Neural cell (in vitro differentiated cells): ENCODE measurements around the gene ESF1. TPM values are rescaled to one million over a fixed set of nuclear protein-coding genes. Genes with fewer than 3 reads are reported as not detected.

Source experiments
- H2AFZ ChIP-seq: fragments of 200-600, 300-800 bp; sonication (generic), shearing (Covaris generic); 2 replicates; pipeline ENCODE4 v1.6.0; 2014; ENCODE audit warnings: low read depth, mild to moderate bottlenecking, antibody characterized with exemption, low read length, moderate library complexity
- H3F3A ChIP-seq: fragments of 200-600 bp; shearing (Covaris generic); 2 replicates; pipeline ENCODE4 v1.6.1; 2016; ENCODE audit warnings: mild to moderate bottlenecking, moderate library complexity, mixed read lengths, antibody characterized with exemption, low read length; ENCODE audit not compliant: insufficient read depth, poor library complexity, severe bottlenecking
- H3K27ac ChIP-seq: fragments of 200-600, 300-800 bp; sonication (generic), shearing (Covaris generic); 2 replicates; pipeline ENCODE4 v1.5.1; 2014; ENCODE audit warnings: mild to moderate bottlenecking, low read length, moderate library complexity
- H3K27me3 ChIP-seq: fragments of 300-800, 200-600 bp; sonication (generic), shearing (Covaris generic); 2 replicates; pipeline ENCODE4 v1.6.0; 2014; ENCODE audit warnings: mild to moderate bottlenecking, low read depth, low read length, moderate library complexity; ENCODE audit not compliant: insufficient read depth
- H3K36me3 ChIP-seq: fragments of 300-800, 200-600 bp; sonication (generic), shearing (Covaris generic); 2 replicates; pipeline ENCODE4 v1.5.1; 2014; ENCODE audit warnings: mild to moderate bottlenecking, antibody characterized with exemption, low read length, moderate library complexity; ENCODE audit not compliant: insufficient read depth
- H3K4me2 ChIP-seq: fragments of 300-800, 200-600 bp; sonication (generic), shearing (Covaris generic); 2 replicates; pipeline ENCODE4 v1.6.0; 2014; ENCODE audit warnings: mild to moderate bottlenecking, low read length
- H3K4me3 ChIP-seq: fragments of 300-800, 200-600 bp; sonication (generic), shearing (Covaris generic); 2 replicates; pipeline ENCODE4 v1.5.1; 2014; ENCODE audit warnings: mild to moderate bottlenecking, low read length, moderate library complexity
- H3K79me2 ChIP-seq: fragments of 200-600 bp; shearing (Covaris generic); replicated peaks from 2 replicates; pipeline ENCODE4 v1.6.0; 2014; ENCODE audit warnings: mild to moderate bottlenecking, low read length, moderate library complexity; ENCODE audit not compliant: insufficient read depth
- H3K9ac ChIP-seq: fragments of 300-800, 200-600 bp; sonication (generic), shearing (Covaris generic); 2 replicates; pipeline ENCODE4 v1.6.1; 2016; ENCODE audit warnings: mild to moderate bottlenecking, low read length, mixed read lengths
- H3K9me2 ChIP-seq: fragments of 200-600 bp; shearing (Covaris generic); 2 replicates; pipeline ENCODE4 v1.6.1; 2016; ENCODE audit warnings: mild to moderate bottlenecking, low read length, mixed read lengths; ENCODE audit not compliant: insufficient read depth
- H3K9me3 ChIP-seq: fragments of 200-600, 300-800 bp; sonication (generic), shearing (Covaris generic); 2 replicates; pipeline ENCODE4 v1.6.1; 2016; ENCODE audit warnings: mild to moderate bottlenecking, mixed run types, low read length, moderate library complexity, mixed read lengths
- H4K20me1 ChIP-seq: fragments of 200-600 bp; shearing (Covaris generic); 2 replicates; pipeline ENCODE4 v1.6.1; 2016; ENCODE audit warnings: mild to moderate bottlenecking, mixed run types; ENCODE audit not compliant: insufficient read depth
- EP300 ChIP-seq: fragments of 450-650 bp; conservative IDR thresholded peaks from 2 replicates; pipeline ENCODE4 v1.6.1; 2014; ENCODE audit warnings: antibody characterized with exemption, mild to moderate bottlenecking, moderate library complexity; ENCODE audit not compliant: poor library complexity, severe bottlenecking
- EZH2 ChIP-seq: fragments of 200-600, 300-800 bp; shearing (Covaris generic), sonication (generic); IDR thresholded peaks from 2 replicates; pipeline ENCODE4 v1.6.1; 2014; ENCODE audit warnings: antibody characterized with exemption, low read length, borderline replicate concordance, mild to moderate bottlenecking; ENCODE audit not compliant: insufficient read depth, poor library complexity, severe bottlenecking
- MXI1 ChIP-seq: fragments of 450-650 bp; conservative IDR thresholded peaks from 2 replicates; pipeline ENCODE4 v1.6.1; 2014; ENCODE audit warnings: antibody characterized with exemption, mild to moderate bottlenecking; ENCODE audit not compliant: poor library complexity, severe bottlenecking
- POLR2AphosphoS5 ChIP-seq: IDR thresholded peaks from 2 replicates; pipeline ENCODE4 v1.6.1; 2012
- RAD21 ChIP-seq: fragments of 450-650 bp; conservative IDR thresholded peaks from 2 replicates; pipeline ENCODE4 v1.6.1; 2014; ENCODE audit warnings: antibody characterized with exemption, mild to moderate bottlenecking, moderate library complexity
- SMC3 ChIP-seq: fragments of 450-650 bp; conservative IDR thresholded peaks from 2 replicates; pipeline ENCODE4 v1.6.1; 2014; ENCODE audit warnings: antibody characterized with exemption, mild to moderate bottlenecking, moderate library complexity; ENCODE audit not compliant: poor library complexity
- TAF1 ChIP-seq: IDR thresholded peaks from 2 replicates; pipeline ENCODE4 v1.6.1; 2012; ENCODE audit warnings: low read depth
- polyA minus RNA-seq: library from RNA; depleted of rRNA, polyadenylated mRNA; stranded (reverse); fragments of >200 nt; gene quantifications from 2 replicates; pipeline ENCODE4 v1.2.3, GENCODE V29; 2014
- polyA plus RNA-seq: library from polyadenylated mRNA; depleted of rRNA; stranded (reverse); fragments of >200 nt; gene quantifications from 2 replicates; pipeline ENCODE4 v1.2.3, GENCODE V29; 2014
- TF ChIP-seq, protein P1 (sequence below): fragments of 450-650 bp; IDR thresholded peaks from 2 replicates; pipeline ENCODE4 v1.5.1; 2014; ENCODE audit warnings: antibody characterized with exemption, mild to moderate bottlenecking, moderate library complexity; ENCODE audit not compliant: poor library complexity, severe bottlenecking
- TF ChIP-seq, protein P2 (sequence below): IDR thresholded peaks from 2 replicates; pipeline ENCODE4 v1.6.1; 2012; ENCODE audit warnings: borderline replicate concordance

The ESF1 gene, protein sequence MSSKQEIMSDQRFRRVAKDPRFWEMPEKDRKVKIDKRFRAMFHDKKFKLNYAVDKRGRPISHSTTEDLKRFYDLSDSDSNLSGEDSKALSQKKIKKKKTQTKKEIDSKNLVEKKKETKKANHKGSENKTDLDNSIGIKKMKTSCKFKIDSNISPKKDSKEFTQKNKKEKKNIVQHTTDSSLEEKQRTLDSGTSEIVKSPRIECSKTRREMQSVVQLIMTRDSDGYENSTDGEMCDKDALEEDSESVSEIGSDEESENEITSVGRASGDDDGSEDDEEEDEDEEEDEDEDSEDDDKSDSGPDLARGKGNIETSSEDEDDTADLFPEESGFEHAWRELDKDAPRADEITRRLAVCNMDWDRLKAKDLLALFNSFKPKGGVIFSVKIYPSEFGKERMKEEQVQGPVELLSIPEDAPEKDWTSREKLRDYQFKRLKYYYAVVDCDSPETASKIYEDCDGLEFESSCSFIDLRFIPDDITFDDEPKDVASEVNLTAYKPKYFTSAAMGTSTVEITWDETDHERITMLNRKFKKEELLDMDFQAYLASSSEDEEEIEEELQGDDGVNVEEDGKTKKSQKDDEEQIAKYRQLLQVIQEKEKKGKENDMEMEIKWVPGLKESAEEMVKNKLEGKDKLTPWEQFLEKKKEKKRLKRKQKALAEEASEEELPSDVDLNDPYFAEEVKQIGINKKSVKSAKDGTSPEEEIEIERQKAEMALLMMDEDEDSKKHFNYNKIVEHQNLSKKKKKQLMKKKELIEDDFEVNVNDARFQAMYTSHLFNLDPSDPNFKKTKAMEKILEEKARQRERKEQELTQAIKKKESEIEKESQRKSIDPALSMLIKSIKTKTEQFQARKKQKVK
- polyA plus RNA-seq: 6.4 and 10.0 TPM in 2 replicates
- polyA minus RNA-seq: 17.8 and 23.5 TPM in 2 replicates

- Histone ChIP-seq H3K4me2 (peak within 1 kb of the TSS; percentile 90), H3F3A (no peaks in the 10 kb centered on the region), H3K36me3 (peaks cover 4% of the 10 kb centered on the region), H3K27me3 (no peaks in the 10 kb centered on the region), H3K9me2 (no peaks in the 10 kb centered on the region), H2AFZ (peak within 1 kb of the TSS; percentile 87), H3K9ac (peak within 1 kb of the TSS; percentile 89), H4K20me1 (no peaks in the 10 kb centered on the region), H3K9me3 (no peaks in the 10 kb centered on the region), H3K4me3 (peak within 1 kb of the TSS; percentile 79), H3K27ac (peak within 1 kb of the TSS; percentile 80), H3K79me2 (peaks cover 36% of the 10 kb centered on the region)
- peak; percentile 96 for TF ChIP-seq POLR2AphosphoS5
- no peak for TF ChIP-seq SMC3
- TF ChIP-seq EZH2: no peak
- peak; percentile 97 for TF ChIP-seq MXI1
- TF ChIP-seq EP300: peak; percentile 61
- TF ChIP-seq, protein P1, sequence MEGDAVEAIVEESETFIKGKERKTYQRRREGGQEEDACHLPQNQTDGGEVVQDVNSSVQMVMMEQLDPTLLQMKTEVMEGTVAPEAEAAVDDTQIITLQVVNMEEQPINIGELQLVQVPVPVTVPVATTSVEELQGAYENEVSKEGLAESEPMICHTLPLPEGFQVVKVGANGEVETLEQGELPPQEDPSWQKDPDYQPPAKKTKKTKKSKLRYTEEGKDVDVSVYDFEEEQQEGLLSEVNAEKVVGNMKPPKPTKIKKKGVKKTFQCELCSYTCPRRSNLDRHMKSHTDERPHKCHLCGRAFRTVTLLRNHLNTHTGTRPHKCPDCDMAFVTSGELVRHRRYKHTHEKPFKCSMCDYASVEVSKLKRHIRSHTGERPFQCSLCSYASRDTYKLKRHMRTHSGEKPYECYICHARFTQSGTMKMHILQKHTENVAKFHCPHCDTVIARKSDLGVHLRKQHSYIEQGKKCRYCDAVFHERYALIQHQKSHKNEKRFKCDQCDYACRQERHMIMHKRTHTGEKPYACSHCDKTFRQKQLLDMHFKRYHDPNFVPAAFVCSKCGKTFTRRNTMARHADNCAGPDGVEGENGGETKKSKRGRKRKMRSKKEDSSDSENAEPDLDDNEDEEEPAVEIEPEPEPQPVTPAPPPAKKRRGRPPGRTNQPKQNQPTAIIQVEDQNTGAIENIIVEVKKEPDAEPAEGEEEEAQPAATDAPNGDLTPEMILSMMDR: no peak
- TF ChIP-seq RAD21: peak; percentile 15
- TF ChIP-seq, protein P2, sequence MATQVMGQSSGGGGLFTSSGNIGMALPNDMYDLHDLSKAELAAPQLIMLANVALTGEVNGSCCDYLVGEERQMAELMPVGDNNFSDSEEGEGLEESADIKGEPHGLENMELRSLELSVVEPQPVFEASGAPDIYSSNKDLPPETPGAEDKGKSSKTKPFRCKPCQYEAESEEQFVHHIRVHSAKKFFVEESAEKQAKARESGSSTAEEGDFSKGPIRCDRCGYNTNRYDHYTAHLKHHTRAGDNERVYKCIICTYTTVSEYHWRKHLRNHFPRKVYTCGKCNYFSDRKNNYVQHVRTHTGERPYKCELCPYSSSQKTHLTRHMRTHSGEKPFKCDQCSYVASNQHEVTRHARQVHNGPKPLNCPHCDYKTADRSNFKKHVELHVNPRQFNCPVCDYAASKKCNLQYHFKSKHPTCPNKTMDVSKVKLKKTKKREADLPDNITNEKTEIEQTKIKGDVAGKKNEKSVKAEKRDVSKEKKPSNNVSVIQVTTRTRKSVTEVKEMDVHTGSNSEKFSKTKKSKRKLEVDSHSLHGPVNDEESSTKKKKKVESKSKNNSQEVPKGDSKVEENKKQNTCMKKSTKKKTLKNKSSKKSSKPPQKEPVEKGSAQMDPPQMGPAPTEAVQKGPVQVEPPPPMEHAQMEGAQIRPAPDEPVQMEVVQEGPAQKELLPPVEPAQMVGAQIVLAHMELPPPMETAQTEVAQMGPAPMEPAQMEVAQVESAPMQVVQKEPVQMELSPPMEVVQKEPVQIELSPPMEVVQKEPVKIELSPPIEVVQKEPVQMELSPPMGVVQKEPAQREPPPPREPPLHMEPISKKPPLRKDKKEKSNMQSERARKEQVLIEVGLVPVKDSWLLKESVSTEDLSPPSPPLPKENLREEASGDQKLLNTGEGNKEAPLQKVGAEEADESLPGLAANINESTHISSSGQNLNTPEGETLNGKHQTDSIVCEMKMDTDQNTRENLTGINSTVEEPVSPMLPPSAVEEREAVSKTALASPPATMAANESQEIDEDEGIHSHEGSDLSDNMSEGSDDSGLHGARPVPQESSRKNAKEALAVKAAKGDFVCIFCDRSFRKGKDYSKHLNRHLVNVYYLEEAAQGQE: peak; percentile 87
- TF ChIP-seq TAF1: peak; percentile 80
These were observed at the start of gene ESF1, which contains the start of gene NDUFAF5 for GRCh38 chr20:13784893-13785715. Gene ESF1 (minus strand): TSS chr20:13784919. CDS start chr20:13783140, 1,779 bp downstream. Gene NDUFAF5 (plus strand): TSS chr20:13785028. CDS start chr20:13785069, 41 bp downstream.
